Vagina (tissue), 2 donors: ENCODE measurements around the gene MRTFB. TPM values are rescaled to one million over a fixed set of nuclear protein-coding genes. Genes with fewer than 3 reads are reported as not detected.

Source experiments
- DNase-seq, 2 donors: peaks; one replicate each; pipeline ENCODE4 v3.0.0-alpha.2; 2017; ENCODE audit errors: extremely low spot score in 2 of 2
- H3K27ac ChIP-seq: fragments of 200-600 bp; sonication (generic); one replicate; pipeline ENCODE4 v1.5.1; 2019
- H3K27me3 ChIP-seq: fragments of 200-600 bp; sonication (generic); one replicate; pipeline ENCODE4 v1.5.1; 2019
- H3K36me3 ChIP-seq, 2 donors: fragments of 200-600 bp; sonication (generic); one replicate each; pipeline ENCODE4 v1.5.1; 2017 to 2019
- H3K4me1 ChIP-seq: fragments of 200-600 bp; sonication (generic); one replicate; pipeline ENCODE4 v1.5.1; 2019
- H3K4me3 ChIP-seq, 2 donors: fragments of 200-600 bp; sonication (generic); 1 replicate in 1 of 2; 2 replicates in 1 of 2; pipeline ENCODE4 v1.5.1; 2016 to 2019
- H3K9me3 ChIP-seq: fragments of 200-600 bp; sonication (generic); one replicate; pipeline ENCODE4 v1.5.1; 2019
- CTCF ChIP-seq, 3 experiments: fragments of 450-650 bp in 2 of 3; fragments of 200-600 bp in 1 of 3; sonication (generic) in 1 of 3; IDR thresholded peaks; one replicate each; pipeline ENCODE4 v1.5.1; 2017 to 2019; ENCODE audit warnings: antibody characterized with exemption in 3 of 3, mild to moderate bottlenecking in 2 of 3, moderate library complexity in 2 of 3
- POLR2A ChIP-seq, 2 donors: fragments of 450-650 bp; IDR thresholded peaks; one replicate each; pipeline ENCODE4 v1.6.1; 2017; ENCODE audit warnings: antibody characterized with exemption in 2 of 2, mild to moderate bottlenecking in 2 of 2, moderate library complexity in 2 of 2
- POLR2AphosphoS5 ChIP-seq, 2 donors: sonication (generic); formaldehyde crosslinking; IDR thresholded peaks; one replicate each; pipeline ENCODE4 v1.9.0; 2017; ENCODE audit warnings: antibody characterized with exemption in 2 of 2, mild to moderate bottlenecking in 2 of 2, low read depth in 1 of 2; ENCODE audit not compliant: insufficient read depth in 1 of 2
- intact Hi-C: fragments of 100-400 bp; cut with DNase I; formaldehyde crosslinking; loops from one replicate; pipeline ENCODE4 v1.15.1; 2023
- total RNA-seq: library from RNA; depleted of rRNA; stranded (reverse); fragments of >200 nt; gene quantifications from one replicate; pipeline ENCODE4 v1.2.3, GENCODE V29; 2016

MRTFB gene
- total RNA-seq, 1 donor from 2014 or later, result 103 TPM

- Histone ChIP-seq H3K4me1 (peaks cover 12% of the 10 kb centered on the region), H3K36me3 (no peaks in the 10 kb centered on the region), H3K27me3 (no peaks in the 10 kb centered on the region), H3K4me3 (no peak overlapping the region), H3K27ac (no peak overlapping the region), H3K9me3 (no peaks in the 10 kb centered on the region)
- TF ChIP-seq POLR2AphosphoS5 (IDR thresholded peaks at IDR 0.05; ENCODE audit: insufficient read depth in 1 of 2, low read depth in 1 of 2), result no peak
- TF ChIP-seq POLR2A (IDR thresholded peaks at IDR 0.05), result no peak
- no peak for TF ChIP-seq CTCF (IDR thresholded peaks at IDR 0.05)
- no peak for DNase-seq
- intact Hi-C loops, result no loop called here
Observed at GRCh38 chr16:14128097-14128496, 57.0 kb downstream of the MRTFB start.

GRCh38 chr16:14129502-14129901 lies 58.4 kb downstream of the MRTFB start:
- Histone ChIP-seq H3K27ac (no peak overlapping the region), H3K4me3 (no peak overlapping the region), H3K4me1 (peaks cover 15% of the 10 kb centered on the region), H3K9me3 (no peaks in the 10 kb centered on the region), H3K27me3 (no peaks in the 10 kb centered on the region), H3K36me3 (no peaks in the 10 kb centered on the region)
- no peak for DNase-seq
- intact Hi-C loops, result no loop called here
- TF ChIP-seq POLR2AphosphoS5 (IDR thresholded peaks at IDR 0.05; ENCODE audit: insufficient read depth in 1 of 2, low read depth in 1 of 2) (no peak), CTCF (IDR thresholded peaks at IDR 0.05) (no peak), POLR2A (IDR thresholded peaks at IDR 0.05) (no peak)

- no peak for DNase-seq
- Histone ChIP-seq H3K9me3 (no peaks in the 10 kb centered on the region), H3K36me3 (no peaks in the 10 kb centered on the region), H3K27ac (no peak overlapping the region), H3K4me3 (no peak overlapping the region), H3K4me1 (peaks cover 6% of the 10 kb centered on the region), H3K27me3 (no peaks in the 10 kb centered on the region)
- intact Hi-C loops, result no loop called here
- TF ChIP-seq CTCF (IDR thresholded peaks at IDR 0.05) (no peak), POLR2AphosphoS5 (IDR thresholded peaks at IDR 0.05; ENCODE audit: insufficient read depth in 1 of 2, low read depth in 1 of 2) (no peak), POLR2A (IDR thresholded peaks at IDR 0.05) (no peak)
Observed at GRCh38 chr16:14131774-14132695, 60.9 kb downstream of the MRTFB start.

GRCh38 chr16:14132696-14133048 lies 61.6 kb downstream of the MRTFB start:
- no peaks in the 10 kb centered on the region for H3K9me3 ChIP-seq
- no peaks in the 10 kb centered on the region for H3K27me3 ChIP-seq
- intact Hi-C loops, result no loop called here
- no peak overlapping the region for H3K4me3 ChIP-seq
- no peak for DNase-seq
- TF ChIP-seq POLR2AphosphoS5 (IDR thresholded peaks at IDR 0.05; ENCODE audit: insufficient read depth in 1 of 2, low read depth in 1 of 2) (no peak), POLR2A (IDR thresholded peaks at IDR 0.05) (no peak), CTCF (IDR thresholded peaks at IDR 0.05) (no peak)
- H3K4me1 ChIP-seq, result peaks cover 6% of the 10 kb centered on the region
- H3K36me3 ChIP-seq, result no peaks in the 10 kb centered on the region
- no peak overlapping the region for H3K27ac ChIP-seq

GRCh38 chr16:14133907-14134306 lies 62.8 kb downstream of the MRTFB start:
- Histone ChIP-seq H3K4me1 (peaks cover 6% of the 10 kb centered on the region), H3K36me3 (no peaks in the 10 kb centered on the region), H3K9me3 (no peaks in the 10 kb centered on the region), H3K27me3 (no peaks in the 10 kb centered on the region), H3K27ac (no peak overlapping the region), H3K4me3 (no peak overlapping the region)
- DNase-seq, result no peak
- TF ChIP-seq POLR2AphosphoS5 (IDR thresholded peaks at IDR 0.05; ENCODE audit: insufficient read depth in 1 of 2, low read depth in 1 of 2) (no peak), CTCF (IDR thresholded peaks at IDR 0.05) (no peak), POLR2A (IDR thresholded peaks at IDR 0.05) (no peak)
- intact Hi-C loops, result no loop called here
